Duodenal mucosa (tissue), 2 donors: Measurements from ENCODE around the gene STAC.

ENCODE experiments used
- H3K27ac ChIP-seq: one replicate; pipeline ENCODE4 v1.7.0; 2013; ENCODE audit warnings: low read depth, low read length
- H3K27me3 ChIP-seq, 2 donors: one replicate each; pipeline ENCODE4 v1.7.0; 2013; ENCODE audit warnings: low read length in 2 of 2, control low read depth in 1 of 2; ENCODE audit not compliant: insufficient read depth in 2 of 2, control insufficient read depth in 1 of 2
- H3K36me3 ChIP-seq, 2 donors: one replicate each; pipeline ENCODE4 v1.7.0; 2013; ENCODE audit warnings: low read length in 2 of 2, control low read depth in 1 of 2; ENCODE audit not compliant: insufficient read depth in 2 of 2, control insufficient read depth in 1 of 2
- H3K4me1 ChIP-seq, 2 donors: one replicate each; pipeline ENCODE4 v1.7.0; 2013; ENCODE audit warnings: low read length in 2 of 2, control low read depth in 1 of 2; ENCODE audit not compliant: insufficient read depth in 2 of 2, control insufficient read depth in 1 of 2
- H3K4me3 ChIP-seq, 2 donors: one replicate each; pipeline ENCODE4 v1.7.0; 2013; ENCODE audit warnings: low read length in 2 of 2, low read depth in 1 of 2
- H3K9ac ChIP-seq, 2 donors: one replicate each; pipeline ENCODE4 v1.7.0; 2013; ENCODE audit warnings: low read length in 2 of 2, low read depth in 1 of 2
- H3K9me3 ChIP-seq, 2 donors: one replicate each; pipeline ENCODE4 v1.7.0; 2013; ENCODE audit warnings: low read length in 2 of 2, control low read depth in 1 of 2; ENCODE audit not compliant: control insufficient read depth in 1 of 2

Gene STAC

GRCh38 chr3:36505393-36505792 lies 125.1 kb downstream of the STAC start:
- H3K27me3 ChIP-seq = no peaks in the 10 kb centered on the region
- no peak overlapping the region for H3K4me3 ChIP-seq
- no peaks in the 10 kb centered on the region for H3K36me3 ChIP-seq
- H3K27ac ChIP-seq = no peak overlapping the region
- H3K4me1 ChIP-seq = no peaks in the 10 kb centered on the region
- H3K9ac ChIP-seq = no peak overlapping the region
- no peaks in the 10 kb centered on the region for H3K9me3 ChIP-seq

- Histone ChIP-seq H3K27me3 (no peaks in the 10 kb centered on the region), H3K9ac (no peak overlapping the region), H3K27ac (no peak overlapping the region), H3K4me1 (no peaks in the 10 kb centered on the region), H3K36me3 (no peaks in the 10 kb centered on the region), H3K9me3 (no peaks in the 10 kb centered on the region), H3K4me3 (no peak overlapping the region)
Measured at GRCh38 chr3:36511791-36512486, 131.6 kb downstream of the STAC start.

- no peaks in the 10 kb centered on the region for H3K4me1 ChIP-seq
- H3K36me3 ChIP-seq = no peaks in the 10 kb centered on the region
- no peak overlapping the region for H3K9ac ChIP-seq
- H3K27ac ChIP-seq = no peak overlapping the region
- no peaks in the 10 kb centered on the region for H3K27me3 ChIP-seq
- no peaks in the 10 kb centered on the region for H3K9me3 ChIP-seq
- H3K4me3 ChIP-seq = no peak overlapping the region
Measured at GRCh38 chr3:36512555-36512954, 132.3 kb downstream of the STAC start.

GRCh38 chr3:36514171-36514570 lies 133.9 kb downstream of the STAC start:
- Histone ChIP-seq H3K36me3 (no peaks in the 10 kb centered on the region), H3K27me3 (no peaks in the 10 kb centered on the region), H3K4me1 (no peaks in the 10 kb centered on the region), H3K9me3 (no peaks in the 10 kb centered on the region), H3K4me3 (no peak overlapping the region), H3K9ac (no peak overlapping the region), H3K27ac (no peak overlapping the region)

GRCh38 chr3:36519682-36520081 lies 139.4 kb downstream of the STAC start:
- no peak overlapping the region for H3K4me3 ChIP-seq
- H3K9me3 ChIP-seq = no peaks in the 10 kb centered on the region
- H3K27me3 ChIP-seq = no peaks in the 10 kb centered on the region
- H3K36me3 ChIP-seq = no peaks in the 10 kb centered on the region
- H3K27ac ChIP-seq = no peak overlapping the region
- no peaks in the 10 kb centered on the region for H3K4me1 ChIP-seq
- no peak overlapping the region for H3K9ac ChIP-seq

GRCh38 chr3:36520241-36521006 lies 140.1 kb downstream of the STAC start:
- Histone ChIP-seq H3K9me3 (no peaks in the 10 kb centered on the region), H3K27me3 (no peaks in the 10 kb centered on the region), H3K4me3 (no peak overlapping the region), H3K27ac (no peak overlapping the region), H3K9ac (no peak overlapping the region), H3K36me3 (no peaks in the 10 kb centered on the region), H3K4me1 (no peaks in the 10 kb centered on the region)

- no peaks in the 10 kb centered on the region for H3K9me3 ChIP-seq
- no peak overlapping the region for H3K27ac ChIP-seq
- H3K4me3 ChIP-seq = no peak overlapping the region
- H3K27me3 ChIP-seq = no peaks in the 10 kb centered on the region
- H3K36me3 ChIP-seq = no peaks in the 10 kb centered on the region
- H3K4me1 ChIP-seq = no peaks in the 10 kb centered on the region
- no peak overlapping the region for H3K9ac ChIP-seq
Measured at GRCh38 chr3:36521007-36521379, 140.7 kb downstream of the STAC start.

- Histone ChIP-seq H3K4me3 (no peak overlapping the region), H3K9ac (no peak overlapping the region), H3K36me3 (no peaks in the 10 kb centered on the region), H3K4me1 (no peaks in the 10 kb centered on the region), H3K27me3 (no peaks in the 10 kb centered on the region), H3K9me3 (no peaks in the 10 kb centered on the region), H3K27ac (no peak overlapping the region)
Measured at GRCh38 chr3:36524560-36524959, 144.3 kb downstream of the STAC start.

GRCh38 chr3:36525115-36525801 lies 145.0 kb downstream of the STAC start:
- Histone ChIP-seq H3K4me3 (no peak overlapping the region), H3K9me3 (no peaks in the 10 kb centered on the region), H3K4me1 (no peaks in the 10 kb centered on the region), H3K27ac (no peak overlapping the region), H3K36me3 (no peaks in the 10 kb centered on the region), H3K27me3 (no peaks in the 10 kb centered on the region), H3K9ac (no peak overlapping the region)

GRCh38 chr3:36538136-36538749 lies 157.9 kb downstream of the STAC start:
- Histone ChIP-seq H3K36me3 (no peaks in the 10 kb centered on the region), H3K4me1 (no peaks in the 10 kb centered on the region), H3K4me3 (no peak overlapping the region), H3K9me3 (no peaks in the 10 kb centered on the region), H3K27me3 (no peaks in the 10 kb centered on the region), H3K27ac (no peak overlapping the region), H3K9ac (no peak overlapping the region)
